Measurements from ENCODE around the gene CCDC6. TPM values are rescaled to one million over a fixed set of nuclear protein-coding genes. Genes with fewer than 3 reads are reported as not detected.

The CCDC6 gene
- total RNA-seq, 1 experiment from 2014 or later = 58.4 TPM

- Histone ChIP-seq H2BK20ac (ENCODE audit: low read depth, low read length, poor library complexity, severe bottlenecking) (no peak overlapping the region), H2BK120ac (ENCODE audit: low read depth, low read length, poor library complexity, severe bottlenecking) (no peak overlapping the region), H3K4ac (ENCODE audit: low read depth, low read length) (no peak overlapping the region), H4K5ac (ENCODE audit: insufficient read length, low read depth, low read length) (no peak overlapping the region), H3K9me3 (ENCODE audit: control insufficient read depth, low read depth, low read length) (no peaks in the 10 kb centered on the region), H3K79me2 (ENCODE audit: insufficient read depth, low read length) (peaks cover 49% of the 10 kb centered on the region), H3K18ac (ENCODE audit: insufficient read length, low read depth, low read length) (no peak overlapping the region), H3K23ac (ENCODE audit: insufficient read length, low read depth, low read length) (no peak overlapping the region), H2AK5ac (ENCODE audit: insufficient read length, low read length) (no peak overlapping the region), H2BK15ac (ENCODE audit: low read depth, low read length) (no peak overlapping the region), H2AFZ (ENCODE audit: low read length) (no peak overlapping the region), H3K4me1 (ENCODE audit: insufficient read depth, low read length) (peaks cover 8% of the 10 kb centered on the region; the same call in 1 of the 2 replicates), H3K79me1 (ENCODE audit: insufficient read depth, low read depth, low read length, poor library complexity, severe bottlenecking) (peaks cover 11% of the 10 kb centered on the region), H3K27me3 (ENCODE audit: insufficient read depth, low read length) (no peaks in the 10 kb centered on the region), H3T11ph (ENCODE audit: low read length) (no peak overlapping the region), H3K56ac (ENCODE audit: insufficient read length, low read depth, low read length) (no peak overlapping the region), H4K8ac (replicated peaks; ENCODE audit: insufficient read length, low read depth, low read length) (no peak overlapping the region), H3K9ac (ENCODE audit: extremely low read depth, insufficient read length, low read length) (no peak overlapping the region), H3K27ac (ENCODE audit: insufficient read length, low read depth, low read length) (no peak overlapping the region), H2BK12ac (ENCODE audit: insufficient read length, low read depth, low read length) (no peak overlapping the region), H4K20me1 (ENCODE audit: control insufficient read depth, insufficient read depth, insufficient read length) (no peaks in the 10 kb centered on the region), H2BK5ac (ENCODE audit: insufficient read length, low read length) (no peak overlapping the region), H4K91ac (ENCODE audit: insufficient read length, low read depth, low read length) (no peak overlapping the region), H3K4me2 (ENCODE audit: insufficient read depth, insufficient read length, low read length) (no peak overlapping the region), H3K23me2 (ENCODE audit: insufficient read length, low read depth, low read length, poor library complexity, severe bottlenecking) (no peaks in the 10 kb centered on the region), H3K14ac (ENCODE audit: insufficient read depth, low read length) (no peak overlapping the region)
- H3K27me3 Mint-ChIP-seq (ENCODE audit: low read depth) = no peaks in the 10 kb centered on the region
- no peak overlapping the region for H3K27ac Mint-ChIP-seq
- WGBS (ENCODE audit: extremely low coverage, insufficient read length, low lambda C conversion rate) = no CpG with 5 or more reads among the region's 2 CpGs
- H3K9me3 Mint-ChIP-seq = no peaks in the 10 kb centered on the region
- H3K4me3 Mint-ChIP-seq = no peak overlapping the region
- no peak for DNase-seq
- H3K36me3 Mint-ChIP-seq (ENCODE audit: insufficient read depth in 1 of 3, low read depth in 3 of 3) = no peaks in the 10 kb centered on the region; a peak in 1 of 7 replicates
- peaks cover 56 to 65% of the 10 kb centered on the region in 2 experiments for H3K4me1 Mint-ChIP-seq
- TF ChIP-seq CTCF (conservative IDR thresholded peaks at IDR 0.05) = no peak
Measured at GRCh38 chr10:59878915-59879314, 27.4 kb downstream of the CCDC6 start.
